GM15510 (cell line): ENCODE measurements around the gene OLFM4.

Experiments used
- POLR2A ChIP-seq: IDR thresholded peaks from 3 replicates; pipeline ENCODE4 v1.6.1; 2011; ENCODE audit warnings: borderline replicate concordance; ENCODE audit not compliant: insufficient read length; ENCODE audit errors: extremely low read depth

The OLFM4 gene

GRCh38 chr13:53073711-53074110, 45.1 kb downstream of the OLFM4 start:
- TF ChIP-seq POLR2A = no peak

DNA sequence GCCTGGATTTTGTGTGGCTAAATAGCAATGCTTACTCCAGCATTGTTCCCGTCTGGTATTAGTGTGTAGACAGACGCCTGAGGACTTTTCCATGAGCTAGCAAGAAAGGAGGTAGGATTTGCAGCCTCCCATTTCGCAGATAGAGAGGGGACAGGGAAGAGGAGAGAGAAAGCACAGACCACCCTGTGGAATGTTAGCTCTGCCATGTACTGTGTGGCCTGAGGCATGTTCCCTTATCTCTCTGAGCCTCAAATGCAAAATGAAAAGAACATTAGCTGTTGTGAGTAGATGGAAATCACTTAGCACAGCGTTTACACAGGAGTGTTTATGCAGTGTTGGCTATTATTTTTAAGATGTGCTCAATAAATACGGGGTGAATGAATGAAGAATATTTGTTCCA, 45.5 kb downstream of the OLFM4 start:
- TF ChIP-seq POLR2A = no peak

DNA sequence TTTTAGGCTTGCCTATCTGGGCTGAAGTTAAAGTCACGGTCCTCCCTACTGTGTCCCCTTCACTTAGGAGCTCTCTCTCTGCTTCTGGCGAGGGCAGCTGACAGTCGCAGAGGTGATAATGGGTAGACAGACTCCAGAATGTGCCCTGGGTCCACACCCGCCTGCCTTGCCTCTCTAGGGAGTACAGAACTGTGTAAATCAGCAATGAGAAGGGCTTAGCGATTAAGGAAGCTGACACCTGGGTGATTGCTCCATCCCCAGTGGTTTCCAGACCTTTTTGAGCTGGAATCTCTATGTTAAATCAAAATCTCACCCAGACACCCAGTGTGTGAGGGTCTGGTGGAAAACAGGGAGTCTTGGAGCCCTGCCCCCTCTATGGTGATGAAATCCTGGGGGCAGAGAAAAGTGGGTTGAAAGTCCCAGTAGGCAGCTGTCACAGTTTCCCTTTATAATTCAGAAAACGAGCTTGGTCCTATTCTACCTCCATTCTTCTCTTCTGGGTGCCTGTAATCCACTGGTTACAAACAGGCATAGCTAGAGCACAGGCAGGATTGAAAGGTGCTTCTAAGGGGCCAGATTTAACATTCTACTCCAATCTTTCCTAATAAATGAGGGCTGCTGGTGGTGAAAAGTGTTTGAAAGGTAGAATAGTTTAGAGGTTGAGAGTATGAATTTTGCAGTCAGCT, 46.9 kb downstream of the OLFM4 start:
- TF ChIP-seq POLR2A = no peak

DNA sequence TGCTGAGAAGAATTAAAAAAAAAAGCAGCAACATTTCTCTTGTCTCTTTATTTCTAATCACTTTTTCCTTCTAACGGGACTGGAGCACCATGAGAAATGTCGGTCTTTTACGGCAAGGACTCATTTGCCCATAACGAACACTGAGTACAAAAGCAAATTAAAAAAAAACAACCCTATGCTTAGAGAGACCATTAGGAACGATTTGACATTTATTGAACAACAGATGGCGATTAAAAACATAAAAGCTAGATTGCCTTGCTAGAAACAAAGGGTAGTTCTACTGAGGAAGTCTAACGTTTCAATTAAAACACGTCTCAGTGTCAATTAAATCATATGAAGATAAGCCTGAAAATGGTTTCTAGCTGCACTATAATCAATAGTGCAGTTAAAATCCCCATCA, 51.1 kb downstream of the OLFM4 start:
- no peak for TF ChIP-seq POLR2A

- no peak for TF ChIP-seq POLR2A
Observed at GRCh38 chr13:53088871-53089270, 60.3 kb downstream of the OLFM4 start.

GRCh38 chr13:53089951-53090350, 61.3 kb downstream of the OLFM4 start:
- TF ChIP-seq POLR2A = no peak

DNA sequence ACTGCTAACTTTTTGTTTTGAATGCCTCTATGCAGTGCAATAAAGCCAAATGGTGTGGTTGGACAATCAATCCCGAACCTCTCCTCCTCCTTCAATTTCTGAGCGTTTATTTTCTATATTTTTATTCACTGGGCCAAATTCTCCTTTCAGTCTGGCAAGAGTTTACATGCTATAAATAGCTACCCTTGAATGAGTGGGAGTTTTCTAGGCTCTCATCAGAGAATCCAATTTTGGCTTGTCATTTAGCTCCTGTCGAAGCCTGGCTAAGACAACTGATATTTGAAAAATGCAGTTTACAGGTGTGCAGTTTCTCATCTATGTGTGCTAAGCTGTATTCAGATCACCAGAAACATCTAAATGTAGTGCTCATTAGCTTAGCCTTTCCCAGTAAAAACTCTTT, 61.8 kb downstream of the OLFM4 start:
- no peak for TF ChIP-seq POLR2A

GRCh38 chr13:53092931-53093330, 64.3 kb downstream of the OLFM4 start:
- TF ChIP-seq POLR2A = no peak

GRCh38 chr13:53098455-53098854, 69.8 kb downstream of the OLFM4 start:
- TF ChIP-seq POLR2A = no peak

GRCh38 chr13:53100394-53101063, 71.9 kb downstream of the OLFM4 start:
- no peak for TF ChIP-seq POLR2A
